Measurements from ENCODE around the gene LPP. TPM values are rescaled to one million over a fixed set of nuclear protein-coding genes. Genes with fewer than 3 reads are reported as not detected.

The LPP gene
- total RNA-seq, 1 experiment from 2014 or later: 120 TPM

GRCh38 chr3:188744166-188744565, 590.2 kb downstream of the LPP start:
- Mint-ChIP-seq H3K27me3 (ENCODE audit: insufficient read depth, unreplicated experiment) (no peaks in the 10 kb centered on the region), H3K27ac (ENCODE audit: unreplicated experiment) (peak overlapping the region; percentile 90), H3K4me1 (ENCODE audit: low read depth, unreplicated experiment) (peaks cover 56% of the 10 kb centered on the region), H3K36me3 (ENCODE audit: insufficient read depth, unreplicated experiment) (peaks cover 29% of the 10 kb centered on the region), H3K4me3 (ENCODE audit: unreplicated experiment) (no peak overlapping the region), H3K9me3 (ENCODE audit: unreplicated experiment) (peaks cover 21% of the 10 kb centered on the region)
- Histone ChIP-seq H3K4me1 (peaks cover 65% of the 10 kb centered on the region), H3K4me3 (ENCODE audit: low read depth, low read length) (no peak overlapping the region), H3K9me3 (no peaks in the 10 kb centered on the region), H3K36me3 (ENCODE audit: control insufficient read depth, insufficient read depth, low read length) (no peaks in the 10 kb centered on the region; the same call in 1 of the 2 replicates), H3K27me3 (replicated peaks; ENCODE audit: control insufficient read depth, insufficient read depth, low read length) (no peaks in the 10 kb centered on the region)
- CTCF ChIA-PET: no interaction called here
- TF ChIP-seq, protein P1, sequence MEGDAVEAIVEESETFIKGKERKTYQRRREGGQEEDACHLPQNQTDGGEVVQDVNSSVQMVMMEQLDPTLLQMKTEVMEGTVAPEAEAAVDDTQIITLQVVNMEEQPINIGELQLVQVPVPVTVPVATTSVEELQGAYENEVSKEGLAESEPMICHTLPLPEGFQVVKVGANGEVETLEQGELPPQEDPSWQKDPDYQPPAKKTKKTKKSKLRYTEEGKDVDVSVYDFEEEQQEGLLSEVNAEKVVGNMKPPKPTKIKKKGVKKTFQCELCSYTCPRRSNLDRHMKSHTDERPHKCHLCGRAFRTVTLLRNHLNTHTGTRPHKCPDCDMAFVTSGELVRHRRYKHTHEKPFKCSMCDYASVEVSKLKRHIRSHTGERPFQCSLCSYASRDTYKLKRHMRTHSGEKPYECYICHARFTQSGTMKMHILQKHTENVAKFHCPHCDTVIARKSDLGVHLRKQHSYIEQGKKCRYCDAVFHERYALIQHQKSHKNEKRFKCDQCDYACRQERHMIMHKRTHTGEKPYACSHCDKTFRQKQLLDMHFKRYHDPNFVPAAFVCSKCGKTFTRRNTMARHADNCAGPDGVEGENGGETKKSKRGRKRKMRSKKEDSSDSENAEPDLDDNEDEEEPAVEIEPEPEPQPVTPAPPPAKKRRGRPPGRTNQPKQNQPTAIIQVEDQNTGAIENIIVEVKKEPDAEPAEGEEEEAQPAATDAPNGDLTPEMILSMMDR (IDR thresholded peaks at IDR 0.05; ENCODE audit: insufficient read depth in 1 of 2, low read depth in 1 of 2, low read length in 1 of 2, severe bottlenecking in 1 of 2, unreplicated experiment in 1 of 2): no peak
- POLR2A ChIA-PET: no interaction called here
- DNase-seq: no peak
- intact Hi-C loops (cut with micrococcal nuclease; ENCODE audit: unreplicated experiment): loop anchor here (10.0 kb wide), 1 partner anchor 359 kb away; no protein-coding TSS in a partner anchor
- BruUV-seq (replicated peaks): no TSS peak

DNA sequence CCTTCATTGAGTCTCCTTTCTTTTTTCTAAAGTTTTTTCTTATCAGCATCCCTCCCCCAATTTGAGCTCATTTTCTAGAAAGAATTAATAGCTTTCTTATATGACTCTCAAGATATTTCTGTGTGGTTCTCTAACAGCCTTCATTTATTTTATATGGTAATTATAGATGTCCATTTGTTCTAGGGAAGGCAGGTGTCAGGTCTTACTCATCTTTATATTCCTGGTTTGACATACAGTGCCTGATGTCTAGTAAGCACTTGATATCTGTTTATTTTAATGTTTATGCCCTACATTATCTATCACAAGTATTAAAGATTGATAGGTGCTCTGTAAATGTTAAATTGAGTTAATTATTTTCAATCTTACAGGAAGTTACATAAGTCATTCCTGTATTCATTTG, 591.1 kb downstream of the LPP start:
- Histone ChIP-seq H3K36me3 (ENCODE audit: control insufficient read depth, insufficient read depth, low read length) (no peaks in the 10 kb centered on the region; the same call in 1 of the 2 replicates), H3K4me1 (peaks cover 57% of the 10 kb centered on the region), H3K27me3 (replicated peaks; ENCODE audit: control insufficient read depth, insufficient read depth, low read length) (no peaks in the 10 kb centered on the region), H3K9me3 (no peaks in the 10 kb centered on the region), H3K4me3 (ENCODE audit: low read depth, low read length) (no peak overlapping the region)
- POLR2A ChIA-PET: no interaction called here
- peaks cover 21% of the 10 kb centered on the region for H3K9me3 Mint-ChIP-seq (ENCODE audit: unreplicated experiment)
- peak overlapping the region; percentile 90 for H3K27ac Mint-ChIP-seq (ENCODE audit: unreplicated experiment)
- peaks cover 29% of the 10 kb centered on the region for H3K36me3 Mint-ChIP-seq (ENCODE audit: insufficient read depth, unreplicated experiment)
- CTCF ChIA-PET: no interaction called here
- no peak for DNase-seq
- H3K4me1 Mint-ChIP-seq (ENCODE audit: low read depth, unreplicated experiment): peaks cover 50% of the 10 kb centered on the region
- no peaks in the 10 kb centered on the region for H3K27me3 Mint-ChIP-seq (ENCODE audit: insufficient read depth, unreplicated experiment)
- H3K4me3 Mint-ChIP-seq (ENCODE audit: unreplicated experiment): no peak overlapping the region
- intact Hi-C loops (cut with micrococcal nuclease; ENCODE audit: unreplicated experiment): loop anchor here (5.0 to 10.0 kb wide), 3 partner anchors 360 to 938 kb away; no protein-coding TSS in a partner anchor
- TF ChIP-seq, protein P1 (IDR thresholded peaks at IDR 0.05; ENCODE audit: insufficient read depth in 1 of 2, low read depth in 1 of 2, low read length in 1 of 2, severe bottlenecking in 1 of 2, unreplicated experiment in 1 of 2): no peak
- no TSS peak for BruUV-seq (replicated peaks)

DNA sequence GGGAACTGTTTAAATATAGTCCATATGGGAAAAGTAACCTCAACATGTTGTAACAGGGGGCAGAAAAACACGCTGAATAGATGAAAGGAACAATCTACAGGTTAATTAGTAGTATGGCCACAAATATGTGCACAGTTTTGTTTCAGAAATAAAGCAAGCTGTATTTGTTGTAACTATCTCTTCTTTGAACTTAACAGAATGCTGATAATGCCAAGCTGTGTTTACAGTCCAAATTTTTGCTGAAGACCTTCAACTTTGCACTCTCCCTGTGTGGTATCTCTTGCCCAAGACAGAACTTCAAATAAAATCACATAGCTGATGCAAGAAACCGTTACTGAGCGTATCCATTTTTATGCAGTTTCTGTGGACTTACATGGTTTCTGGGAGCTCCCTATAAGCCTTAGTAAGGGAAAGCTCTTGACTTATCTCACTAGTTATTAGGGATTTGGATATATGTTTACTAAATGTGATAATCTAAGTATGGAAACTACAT, 592.4 kb downstream of the LPP start:
- ChIA-PET POLR2A (interaction anchor here (0.6 to 1.0 kb wide), 2 partner anchors 593 to 1001 kb away, joined by 3 to 5 read pairs; partner anchors contain the start of gene BCL6), CTCF (interaction anchor here (0.6 to 1.1 kb wide), 6 partner anchors 61 to 208 kb away, joined by 3 to 6 read pairs (median 4); no protein-coding TSS in a partner anchor)
- Mint-ChIP-seq H3K4me3 (ENCODE audit: unreplicated experiment) (no peak overlapping the region), H3K27ac (ENCODE audit: unreplicated experiment) (peak overlapping the region; percentile 90), H3K36me3 (ENCODE audit: insufficient read depth, unreplicated experiment) (peaks cover 29% of the 10 kb centered on the region), H3K4me1 (ENCODE audit: low read depth, unreplicated experiment) (peaks cover 51% of the 10 kb centered on the region), H3K9me3 (ENCODE audit: unreplicated experiment) (peaks cover 21% of the 10 kb centered on the region), H3K27me3 (ENCODE audit: insufficient read depth, unreplicated experiment) (no peaks in the 10 kb centered on the region)
- intact Hi-C loops (cut with micrococcal nuclease; ENCODE audit: unreplicated experiment): loop anchor here (1.0 to 10.0 kb wide), 17 partner anchors 34 to 1001 kb away; partner anchors contain the start of gene BCL6
- Histone ChIP-seq H3K27me3 (replicated peaks; ENCODE audit: control insufficient read depth, insufficient read depth, low read length) (no peaks in the 10 kb centered on the region), H3K4me3 (ENCODE audit: low read depth, low read length) (no peak overlapping the region), H3K9me3 (no peaks in the 10 kb centered on the region), H3K36me3 (ENCODE audit: control insufficient read depth, insufficient read depth, low read length) (no peaks in the 10 kb centered on the region; the same call in 1 of the 2 replicates), H3K4me1 (peaks cover 50% of the 10 kb centered on the region)
- TF ChIP-seq, protein P1 (IDR thresholded peaks at IDR 0.05; ENCODE audit: insufficient read depth in 1 of 2, low read depth in 1 of 2, low read length in 1 of 2, severe bottlenecking in 1 of 2, unreplicated experiment in 1 of 2): no peak
- BruUV-seq (replicated peaks): no TSS peak
- DNase-seq: peak; percentile 70 to 82

Measured in Caco-2 (cell line).